PC-3 (cell line): Measurements from ENCODE around the gene RAF1.

Experiments
- EZH2 ChIP-seq: fragments of 300-600 bp; sonication (generic); IDR thresholded peaks from one replicate; pipeline ENCODE4 v1.6.1; 2017; ENCODE audit warnings: antibody characterized with exemption, mild to moderate bottlenecking, low read length; ENCODE audit not compliant: unreplicated experiment
- TF ChIP-seq, protein P1 (sequence below): fragments of 300-600 bp; sonication (generic); conservative IDR thresholded peaks from 2 replicates; pipeline ENCODE4 v1.5.1; 2017; ENCODE audit warnings: antibody characterized with exemption, low read depth, mild to moderate bottlenecking, low read length

DNA sequence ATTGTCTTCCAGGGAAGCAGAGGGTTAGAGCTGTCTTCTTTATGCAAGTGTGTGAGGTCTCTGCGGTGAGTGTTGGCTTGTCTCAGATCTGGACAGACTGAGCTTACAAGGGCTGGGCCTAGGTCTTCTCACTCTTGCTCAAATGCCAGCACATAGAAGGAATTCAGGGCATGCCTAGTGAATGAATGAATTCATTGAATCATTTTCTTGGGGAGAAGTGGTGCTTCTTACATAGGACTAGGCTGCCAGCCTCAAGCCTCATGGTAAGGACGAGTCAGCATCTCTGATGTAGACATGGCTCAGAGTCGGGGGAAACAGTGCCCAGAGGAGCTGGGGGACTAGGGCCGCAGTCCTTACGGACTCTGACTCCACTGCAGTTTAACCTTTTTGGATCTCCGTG lies 89.8 kb downstream of the RAF1 start:
- TF ChIP-seq, protein P1, sequence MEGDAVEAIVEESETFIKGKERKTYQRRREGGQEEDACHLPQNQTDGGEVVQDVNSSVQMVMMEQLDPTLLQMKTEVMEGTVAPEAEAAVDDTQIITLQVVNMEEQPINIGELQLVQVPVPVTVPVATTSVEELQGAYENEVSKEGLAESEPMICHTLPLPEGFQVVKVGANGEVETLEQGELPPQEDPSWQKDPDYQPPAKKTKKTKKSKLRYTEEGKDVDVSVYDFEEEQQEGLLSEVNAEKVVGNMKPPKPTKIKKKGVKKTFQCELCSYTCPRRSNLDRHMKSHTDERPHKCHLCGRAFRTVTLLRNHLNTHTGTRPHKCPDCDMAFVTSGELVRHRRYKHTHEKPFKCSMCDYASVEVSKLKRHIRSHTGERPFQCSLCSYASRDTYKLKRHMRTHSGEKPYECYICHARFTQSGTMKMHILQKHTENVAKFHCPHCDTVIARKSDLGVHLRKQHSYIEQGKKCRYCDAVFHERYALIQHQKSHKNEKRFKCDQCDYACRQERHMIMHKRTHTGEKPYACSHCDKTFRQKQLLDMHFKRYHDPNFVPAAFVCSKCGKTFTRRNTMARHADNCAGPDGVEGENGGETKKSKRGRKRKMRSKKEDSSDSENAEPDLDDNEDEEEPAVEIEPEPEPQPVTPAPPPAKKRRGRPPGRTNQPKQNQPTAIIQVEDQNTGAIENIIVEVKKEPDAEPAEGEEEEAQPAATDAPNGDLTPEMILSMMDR: no peak
- TF ChIP-seq EZH2: no peak
